ENCODE data around the gene ASIC4.
A peak's percentile ranks its signal among the peaks of the same experiment; 100 is the strongest.

ASIC4 gene

GRCh38 chr2:219516888-219517287, 2.6 kb downstream of the ASIC4 start:
- no peak for DNase-seq

- no peak for DNase-seq
These were observed 3.9 kb downstream of the ASIC4 start for GRCh38 chr2:219517954-219518778.

- DNase-seq: no peak
These were observed 5.2 kb downstream of the ASIC4 start for GRCh38 chr2:219519526-219519916.

DNA sequence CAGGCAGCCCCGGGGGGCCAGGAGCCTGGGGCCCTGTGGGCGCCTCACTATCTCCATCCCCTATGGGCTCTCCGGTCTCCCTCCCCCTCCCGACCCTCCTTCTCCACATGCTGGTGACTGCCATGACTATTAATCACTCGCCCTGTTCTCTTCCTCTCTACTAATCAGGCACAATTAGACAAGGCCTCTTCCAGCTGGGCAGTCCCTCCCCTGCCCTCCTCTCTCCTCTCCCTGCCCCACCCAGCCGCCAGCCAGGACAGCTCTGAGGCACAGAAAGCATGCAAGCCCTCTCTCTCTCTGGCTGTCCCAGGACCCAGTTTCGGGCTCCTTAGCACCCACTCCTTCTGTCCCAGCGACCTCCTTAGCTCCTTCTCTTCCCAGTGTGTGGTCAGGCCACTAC, 5.8 kb downstream of the ASIC4 start:
- DNase-seq: no peak

DNA sequence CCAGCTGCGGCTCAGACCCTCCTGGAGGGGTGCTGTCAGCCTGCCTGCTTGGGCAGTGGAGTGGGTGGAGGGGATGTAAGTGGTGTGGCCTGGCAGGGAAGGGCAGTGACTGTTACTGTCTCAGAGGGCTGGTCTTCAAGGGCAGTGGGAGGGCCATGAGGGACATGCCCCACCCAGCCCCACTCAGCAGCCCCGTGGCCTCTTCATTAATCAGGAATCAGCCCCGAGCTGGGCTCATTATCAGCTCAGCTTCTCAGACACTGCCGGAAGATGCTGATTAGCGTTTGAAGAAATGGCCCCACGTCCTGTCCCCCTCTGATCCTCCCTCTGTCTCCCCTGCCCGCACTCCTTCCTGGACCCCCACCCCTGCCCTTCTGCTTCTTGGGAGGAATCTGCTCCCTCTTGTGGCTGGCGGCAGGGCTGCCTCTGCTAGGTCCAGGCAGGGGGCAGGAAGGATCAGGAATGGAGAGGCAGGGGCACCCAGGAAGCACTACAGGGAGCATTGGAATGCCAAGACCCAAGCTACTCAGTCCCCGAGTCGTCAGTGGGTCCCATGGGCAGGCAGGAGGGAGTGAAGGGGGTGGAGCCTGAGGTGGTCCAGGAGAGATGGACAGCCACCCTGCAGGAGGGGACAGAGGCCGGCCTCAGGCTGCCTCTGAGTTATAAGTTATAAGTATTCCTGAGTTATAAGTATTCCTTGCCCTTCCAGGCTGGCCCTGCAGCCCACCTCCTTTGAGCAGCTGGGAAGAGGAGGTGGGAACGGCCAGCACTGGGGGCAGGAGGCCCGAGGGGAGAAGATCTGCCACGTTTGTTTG, 7.0 kb downstream of the ASIC4 start:
- DNase-seq: no peak

GRCh38 chr2:219522111-219523030, 8.1 kb downstream of the ASIC4 start:
- no peak for DNase-seq

- DNase-seq: no peak
These were observed 8.9 kb downstream of the ASIC4 start for GRCh38 chr2:219523031-219523671.

DNA sequence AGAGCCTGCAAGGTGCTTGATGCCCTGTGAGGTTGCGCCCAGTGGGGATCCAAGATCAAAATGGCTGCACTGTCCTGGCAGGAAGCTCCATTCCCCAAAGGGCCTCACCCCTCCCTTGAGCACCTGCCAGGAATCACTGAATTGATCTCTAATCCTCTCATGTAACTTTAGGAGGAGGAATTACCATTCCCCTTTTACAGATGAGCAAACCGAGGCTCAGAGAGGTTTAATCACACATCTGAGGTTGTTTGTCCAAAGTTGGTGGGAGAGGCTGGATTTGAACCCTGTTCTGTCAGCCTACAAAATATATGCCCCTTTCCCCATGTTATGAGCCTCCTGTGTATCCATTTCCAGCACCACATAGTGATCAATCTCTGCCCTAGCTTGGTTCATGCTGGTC, 10.5 kb downstream of the ASIC4 start:
- no peak for DNase-seq

- no peak for DNase-seq
These were observed 11.4 kb downstream of the ASIC4 start for GRCh38 chr2:219525533-219526232.

DNA sequence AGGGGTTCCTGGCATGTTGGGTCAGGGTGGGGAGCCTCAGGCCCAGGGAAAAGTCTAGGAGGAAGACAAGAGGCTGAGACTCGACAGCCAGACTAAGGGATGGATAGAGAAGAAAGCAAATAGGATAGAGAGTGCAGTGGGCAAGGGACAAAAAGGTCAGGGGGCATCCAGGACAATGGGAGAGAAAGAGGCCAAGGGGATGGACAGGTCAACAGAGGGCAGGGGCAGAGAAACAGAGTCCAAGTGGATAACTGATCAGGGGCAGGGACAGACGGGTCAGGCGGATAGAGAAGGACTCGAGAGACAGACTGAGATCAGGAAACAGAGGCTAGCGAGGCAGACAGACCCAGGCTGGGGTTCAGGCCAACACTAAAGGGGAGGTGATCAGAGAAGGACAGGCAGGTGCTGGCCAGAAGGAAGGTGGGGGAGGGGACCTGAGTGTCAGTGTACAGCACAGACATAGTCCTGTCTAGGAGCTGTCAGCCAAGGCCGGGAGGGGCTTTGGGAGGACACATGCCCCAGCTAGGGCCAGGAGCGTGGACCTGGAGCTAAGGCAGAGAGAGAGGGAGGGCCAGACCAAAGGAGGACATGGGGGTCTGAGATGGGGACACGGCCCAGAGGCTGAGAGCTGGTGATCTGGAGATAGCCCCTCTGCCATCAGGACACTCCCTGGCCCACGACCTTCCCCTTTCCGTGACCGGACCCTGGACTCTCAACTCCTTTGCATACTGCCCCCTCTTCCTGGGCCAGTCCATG, 12.2 kb downstream of the ASIC4 start:
- no peak for DNase-seq

DNA sequence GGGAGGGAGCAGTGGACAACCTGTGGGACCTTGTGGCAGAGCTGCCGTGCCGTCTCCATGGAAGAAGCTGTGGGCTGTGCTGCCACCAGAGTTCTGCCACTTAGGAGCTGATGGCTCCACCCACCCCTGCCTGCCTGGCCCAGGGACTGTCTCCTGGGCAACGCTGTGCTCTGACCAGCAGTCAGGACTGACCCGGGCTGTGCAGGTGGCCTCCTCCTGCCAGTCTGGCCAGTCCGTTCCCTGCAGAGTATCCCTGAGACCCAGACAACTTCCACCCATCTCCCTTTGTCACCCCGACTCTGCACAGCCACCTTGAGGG, 12.8 kb downstream of the ASIC4 start:
- no peak for DNase-seq

DNA sequence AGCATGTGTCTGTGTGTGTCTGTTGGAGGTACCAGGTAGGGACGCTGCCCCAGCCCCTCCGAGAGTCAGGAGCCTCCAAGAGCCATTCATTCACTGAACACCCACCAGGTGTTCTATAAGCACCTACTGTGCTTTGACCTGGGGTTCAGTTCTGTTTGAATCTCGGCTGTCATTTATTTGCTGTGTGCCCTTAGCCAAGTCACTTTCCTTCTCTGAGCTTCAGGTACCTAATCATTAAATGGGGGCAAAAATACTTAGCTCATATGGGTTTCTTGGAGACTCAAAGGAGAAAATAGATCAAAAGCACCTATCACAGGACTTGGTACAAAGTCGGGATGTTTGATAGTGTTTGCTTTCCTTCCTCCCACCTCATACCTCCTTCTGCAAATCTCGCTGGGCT, 13.2 kb downstream of the ASIC4 start:
- no peak for DNase-seq

DNA sequence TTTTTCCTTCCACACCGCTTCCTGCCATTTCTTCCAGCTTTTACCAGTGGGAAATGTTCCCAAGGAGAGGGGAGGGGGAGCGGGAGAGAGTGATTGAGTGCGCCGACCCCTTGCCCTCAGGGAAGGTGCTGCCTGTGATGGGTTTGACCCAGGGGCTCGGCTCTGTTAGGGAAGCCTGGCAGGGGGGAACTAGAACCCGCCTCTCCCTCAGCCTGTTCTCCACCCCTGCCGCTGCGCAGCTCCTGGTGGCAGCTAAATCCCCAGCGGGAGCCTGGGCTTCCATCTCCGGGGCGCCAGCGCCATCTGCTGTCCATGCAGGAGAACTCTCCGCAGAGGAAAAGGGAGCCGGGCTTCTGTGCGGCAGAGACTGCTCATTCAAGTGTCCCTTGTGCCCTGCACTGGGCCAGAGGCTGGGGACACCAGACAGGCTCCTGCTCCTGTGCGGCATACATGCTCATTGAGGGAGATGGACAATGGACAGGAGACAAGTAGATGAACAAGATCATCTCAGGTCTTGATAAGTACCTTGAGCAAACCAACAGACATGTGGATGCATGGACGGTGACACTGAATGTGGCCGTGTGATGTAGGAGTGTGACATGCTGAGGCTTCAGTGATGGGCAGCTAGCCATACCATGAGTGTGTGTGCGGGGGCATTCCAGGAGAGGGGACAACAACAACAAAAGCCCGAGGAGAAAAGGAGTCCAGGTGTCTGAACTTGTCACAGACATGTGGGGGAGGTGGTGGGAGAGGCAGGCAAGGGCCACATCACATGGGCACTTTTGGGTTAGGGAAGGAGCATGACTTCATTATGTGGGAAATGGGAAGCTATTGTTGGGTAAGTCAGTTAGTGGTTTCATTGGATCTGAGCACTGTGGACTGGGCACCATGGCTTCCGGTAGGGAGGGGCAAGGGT, 16.0 kb downstream of the ASIC4 start:
- peak; percentile 91 for DNase-seq

DNA sequence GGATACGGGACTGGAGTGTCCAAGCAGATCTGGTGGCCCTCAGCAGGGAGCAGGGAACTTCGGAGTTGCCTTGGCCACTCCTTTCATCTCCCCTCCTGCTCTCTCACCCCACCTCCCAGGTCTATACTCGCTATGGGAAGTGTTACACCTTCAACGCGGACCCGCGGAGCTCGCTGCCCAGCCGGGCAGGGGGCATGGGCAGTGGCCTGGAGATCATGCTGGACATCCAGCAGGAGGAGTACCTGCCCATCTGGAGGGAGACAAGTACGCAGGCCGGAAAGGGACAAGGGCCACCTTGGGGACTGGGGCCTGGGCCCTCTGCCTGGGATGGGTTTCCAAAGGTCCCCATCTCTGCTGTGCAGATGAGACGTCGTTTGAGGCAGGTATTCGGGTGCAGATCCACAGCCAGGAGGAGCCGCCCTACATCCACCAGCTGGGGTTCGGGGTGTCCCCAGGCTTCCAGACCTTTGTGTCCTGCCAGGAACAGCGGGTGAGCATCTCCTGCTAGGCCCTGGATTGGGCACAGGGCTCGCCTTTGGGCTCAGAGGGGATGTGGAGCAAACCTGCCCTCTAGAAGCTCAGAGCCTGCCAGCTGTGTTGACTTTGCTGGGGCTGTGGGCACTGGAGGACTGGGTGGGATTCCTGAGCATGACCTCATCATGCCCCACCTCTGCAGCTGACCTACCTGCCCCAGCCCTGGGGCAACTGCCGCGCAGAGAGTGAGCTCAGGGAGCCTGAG, 17.5 kb downstream of the ASIC4 start:
- DNase-seq: no peak

- no peak for DNase-seq
These were observed 18.0 kb downstream of the ASIC4 start for GRCh38 chr2:219532378-219532649.

GRCh38 chr2:219533930-219534661, 19.8 kb downstream of the ASIC4 start:
- DNase-seq: no peak

GRCh38 chr2:219536425-219536824, 22.1 kb downstream of the ASIC4 start:
- no peak for DNase-seq

- DNase-seq: no peak
These were observed 22.7 kb downstream of the ASIC4 start for GRCh38 chr2:219536967-219537366.

Measured in suppressor macrophage treated with lipopolysaccharide for 4 hours (primary cell).